Effector CD4-positive, alpha-beta T cell (primary cell): ENCODE measurements around the gene MYRFL. TPM values are rescaled to one million over a fixed set of nuclear protein-coding genes. Genes with fewer than 3 reads are reported as not detected.
"Not testable (repeated sequence)": the region's sequence is repeated elsewhere in the genome, so short reads cannot be mapped to it uniquely, and the experiment has no call there.

ENCODE experiments used
- DNase-seq: peaks from one replicate; pipeline ENCODE4 v3.0.0-alpha.2; 2020
- total RNA-seq: gene quantifications from one replicate; lab custom pipeline; 2026; lab: John Stamatoyannopoulos, UW

MYRFL gene
- total RNA-seq = not detected

GRCh38 chr12:69824966-69825560, at the start of gene MYRFL:
MYRFL (plus strand) TSS chr12:69825227; CDS start chr12:69825518, 291 bp downstream.
- DNase-seq = no peak

DNA sequence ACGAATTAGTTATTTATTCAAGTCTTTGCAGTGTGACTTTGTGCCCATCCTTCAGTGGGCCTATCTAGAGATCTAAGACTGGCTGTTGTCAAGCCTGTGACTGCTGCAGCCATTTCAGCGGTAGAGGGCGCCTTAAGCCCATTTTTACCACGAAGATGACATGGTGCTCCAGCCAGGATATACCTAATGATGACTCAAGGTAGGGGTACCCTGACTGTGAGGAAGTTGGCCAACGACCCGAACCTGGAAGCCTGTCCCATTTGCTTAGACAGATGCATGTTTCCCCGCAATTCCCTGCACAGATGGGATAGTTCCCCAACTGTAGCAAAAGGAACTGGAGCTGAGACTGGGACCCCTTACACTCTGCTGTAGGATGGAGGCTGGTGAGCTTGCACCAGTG, 45.1 kb upstream of the MYRFL start:
- no peak for DNase-seq

DNA sequence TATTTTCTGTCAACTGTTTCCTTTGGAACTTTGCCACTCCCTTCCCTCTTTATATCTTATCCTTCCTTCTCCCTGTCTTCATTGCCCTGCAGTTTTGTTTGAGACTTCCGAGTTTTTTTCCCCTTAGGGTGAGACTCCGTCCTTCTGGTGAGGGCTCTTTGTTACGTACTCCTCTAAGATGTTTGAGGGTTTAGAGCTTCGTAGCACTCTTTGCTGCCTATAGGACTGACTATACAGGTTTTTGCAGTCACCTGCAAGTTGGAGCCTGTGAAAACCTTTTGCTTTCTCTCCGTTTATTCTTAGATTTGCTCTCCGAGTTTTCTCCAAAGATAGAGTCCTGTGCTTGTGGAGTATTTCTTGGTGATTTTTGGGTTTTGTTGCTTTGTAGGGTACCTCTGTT, 41.7 kb upstream of the MYRFL start:
- DNase-seq = no peak

GRCh38 chr12:69789351-69789750, 35.7 kb upstream of the MYRFL start:
- DNase-seq = no peak

DNA sequence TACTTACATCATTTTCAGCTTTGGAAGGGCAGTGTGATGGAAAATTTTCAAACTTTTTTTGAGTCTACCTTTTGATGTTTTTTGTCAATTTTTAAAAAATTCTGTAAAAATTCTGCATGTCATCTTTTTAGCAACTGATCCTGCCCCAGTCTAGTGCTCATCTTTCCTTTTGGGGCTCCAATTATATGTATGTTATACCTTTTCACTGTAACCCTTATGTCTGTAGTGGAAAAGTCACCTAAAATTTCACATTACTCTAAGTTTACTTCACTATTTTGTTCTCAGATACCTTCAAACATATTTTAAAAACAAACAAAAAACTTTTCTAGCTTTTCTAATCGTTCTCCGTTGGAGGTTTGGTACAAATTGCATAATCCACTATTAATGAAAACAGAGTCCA, 32.5 kb upstream of the MYRFL start:
- DNase-seq = no peak

DNA sequence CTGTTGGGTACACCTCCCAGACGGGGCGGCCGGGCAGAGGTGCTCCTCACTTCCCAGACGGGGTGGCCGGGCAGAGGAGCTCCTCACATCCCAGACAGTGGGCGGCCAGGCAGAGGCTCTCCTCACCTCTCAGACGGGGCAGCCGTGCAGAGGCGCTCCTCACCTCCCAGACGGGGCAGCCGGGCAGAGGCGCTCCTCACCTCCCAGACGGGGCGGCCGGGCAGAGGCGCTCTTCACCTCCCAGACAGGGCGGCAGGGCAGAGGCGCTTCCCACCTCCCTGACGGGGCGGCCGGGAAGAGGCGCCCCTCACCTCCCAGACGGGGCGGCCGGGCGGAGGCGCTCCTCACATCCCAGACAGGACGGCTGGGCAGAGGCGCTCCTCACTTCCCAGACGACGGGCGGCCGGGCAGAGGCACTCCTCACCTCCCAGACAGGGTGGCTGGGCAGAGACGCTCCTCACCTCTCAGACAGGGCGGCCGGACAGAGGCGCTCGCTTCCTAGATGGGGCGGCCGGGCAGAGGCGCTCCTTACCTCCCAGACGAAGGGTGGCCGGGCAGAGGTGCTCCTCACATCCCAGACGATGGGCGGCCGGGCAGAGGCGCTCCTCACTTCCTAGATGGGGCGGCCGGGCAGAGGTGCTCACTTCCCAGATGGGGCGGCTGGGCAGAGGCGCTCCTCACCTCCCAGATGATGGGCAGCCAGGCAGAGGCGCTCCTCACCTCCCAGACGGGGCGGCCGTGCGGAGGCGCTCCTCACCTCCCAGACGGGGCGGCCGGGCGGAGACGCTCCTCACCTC, 17.7 kb upstream of the MYRFL start:
- not testable (repeated sequence) for DNase-seq

DNA sequence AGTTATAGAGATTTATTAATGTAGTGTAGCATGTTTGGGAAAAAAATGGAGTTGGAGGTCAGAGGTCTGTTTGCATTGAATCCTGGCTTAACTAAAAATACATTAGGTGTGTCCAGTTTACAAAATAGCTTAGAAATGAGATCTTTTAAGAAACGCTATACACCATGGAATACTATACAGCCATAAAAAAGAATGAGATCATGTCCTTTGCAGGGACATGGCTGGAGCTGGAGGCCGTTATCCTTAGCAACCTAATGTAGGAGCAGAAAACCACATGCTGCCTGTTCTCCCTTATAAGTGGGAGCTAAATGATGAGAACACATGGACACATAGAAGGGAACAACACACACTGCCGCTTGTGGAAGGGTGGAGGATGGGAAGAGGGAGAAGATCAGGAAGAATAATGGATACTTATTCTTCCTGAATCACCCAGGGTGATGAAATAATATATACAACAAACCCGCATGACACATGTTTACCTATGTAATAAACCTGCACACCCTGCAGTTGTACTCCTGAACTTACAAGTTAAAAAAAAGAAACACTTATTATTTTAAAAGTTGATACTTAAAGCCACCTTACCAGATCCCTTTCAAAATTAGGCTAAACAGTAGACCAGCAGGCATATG, 14.0 kb upstream of the MYRFL start:
- DNase-seq = no peak

- DNase-seq = no peak
Measured at GRCh38 chr12:69816082-69816481, 8.9 kb upstream of the MYRFL start.

GRCh38 chr12:69821032-69821455, 4.0 kb upstream of the MYRFL start:
- no peak for DNase-seq

- DNase-seq = no peak
Measured at GRCh38 chr12:69821456-69822159, 3.4 kb upstream of the MYRFL start.

DNA sequence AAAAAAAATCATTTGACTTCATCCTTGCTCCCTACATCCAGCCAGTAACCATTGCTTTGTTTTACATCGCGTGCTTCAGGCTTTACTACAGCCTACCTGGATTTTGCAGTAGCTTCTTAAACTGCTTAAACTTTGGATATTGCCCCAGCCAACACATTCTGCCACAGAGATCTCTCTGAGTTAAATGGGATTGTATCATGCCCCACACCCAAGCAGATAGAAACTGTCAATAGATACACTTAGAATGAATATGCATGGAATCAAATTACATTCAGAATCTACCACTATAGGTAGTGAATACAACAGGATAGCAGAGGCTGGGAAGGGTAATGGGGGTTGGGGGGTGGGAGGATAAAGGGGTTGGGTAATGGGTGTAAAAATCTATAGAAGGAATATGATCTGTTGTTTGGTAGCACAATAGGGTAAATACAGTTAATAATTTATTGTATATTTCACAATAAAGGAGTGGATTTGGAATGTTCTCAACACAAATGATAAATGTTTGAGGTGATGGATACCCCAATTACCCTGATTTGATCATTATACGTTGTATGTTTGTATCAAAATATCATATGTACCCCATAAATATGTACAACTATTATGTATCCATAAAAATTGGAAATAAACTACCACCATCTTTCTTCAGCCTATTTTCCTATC, 2.7 kb upstream of the MYRFL start:
- no peak for DNase-seq

- no peak for DNase-seq
Measured at GRCh38 chr12:69824028-69824427, 999 bp upstream of the MYRFL start.

DNA sequence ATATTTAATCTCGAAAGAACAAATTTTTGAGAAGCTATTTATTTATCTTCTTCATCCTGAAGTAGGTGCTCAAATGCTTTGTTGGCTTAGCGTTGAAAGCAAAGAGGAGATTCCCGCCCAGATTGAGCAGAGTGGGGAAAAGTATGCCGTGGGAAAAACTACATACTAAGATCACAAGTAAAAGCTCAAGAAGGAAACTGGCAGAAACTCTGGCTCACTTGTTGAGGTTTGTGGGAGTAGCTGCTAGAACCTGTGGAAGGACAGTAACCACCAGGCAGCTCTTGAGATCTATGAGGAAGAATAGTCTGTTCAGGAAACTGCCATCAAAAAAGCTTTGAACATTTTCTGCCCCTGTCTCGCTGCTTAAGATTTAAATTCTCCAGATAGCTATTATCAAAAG, 3.9 kb downstream of the MYRFL start:
- no peak for DNase-seq

DNA sequence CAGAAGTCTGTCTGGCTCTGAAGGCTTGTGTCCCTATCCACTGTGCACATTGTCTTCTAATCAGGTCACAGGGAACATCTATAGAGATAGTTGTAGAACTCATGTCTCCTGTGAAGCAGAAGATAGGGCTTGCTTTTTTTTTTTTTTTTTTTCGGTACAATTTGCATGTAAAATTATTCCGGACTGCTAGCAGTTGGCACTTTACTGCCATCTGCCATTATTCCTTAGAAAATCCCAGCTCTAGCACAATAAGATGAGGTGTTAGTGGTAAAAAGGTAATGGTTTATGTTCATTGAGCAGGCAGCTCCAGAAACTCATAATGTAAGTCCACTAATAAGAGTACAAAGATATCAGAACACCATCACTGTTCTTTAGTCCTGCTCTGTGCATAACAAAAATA, 8.7 kb downstream of the MYRFL start:
- DNase-seq = no peak

- no peak for DNase-seq
Measured at GRCh38 chr12:69834147-69834546, 9.1 kb downstream of the MYRFL start.

GRCh38 chr12:69834576-69834975, 9.5 kb downstream of the MYRFL start:
- DNase-seq = no peak

GRCh38 chr12:69835081-69835480, 10.1 kb downstream of the MYRFL start:
- no peak for DNase-seq

DNA sequence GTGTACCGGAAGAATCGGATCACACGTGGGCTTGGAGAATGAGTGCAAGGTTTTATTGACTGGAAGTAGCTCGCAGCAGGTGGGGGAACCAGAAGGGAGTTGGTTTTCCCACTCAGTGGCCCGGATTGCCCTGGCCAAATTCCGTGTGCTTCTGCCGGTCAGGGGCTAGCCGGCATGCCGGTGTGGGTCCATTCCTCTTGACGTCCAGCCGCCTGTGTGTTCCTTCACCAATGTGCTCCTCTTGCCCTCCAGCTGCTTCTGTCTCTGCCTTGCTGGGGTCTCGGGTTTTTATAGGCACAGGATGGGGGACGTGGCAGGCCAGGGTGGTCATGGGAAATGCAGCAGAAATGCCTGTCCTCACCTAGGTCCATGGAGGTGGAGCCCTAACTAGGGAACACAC, 11.0 kb downstream of the MYRFL start:
- DNase-seq = no peak

GRCh38 chr12:69837191-69837590, 12.2 kb downstream of the MYRFL start:
- DNase-seq = no peak

DNA sequence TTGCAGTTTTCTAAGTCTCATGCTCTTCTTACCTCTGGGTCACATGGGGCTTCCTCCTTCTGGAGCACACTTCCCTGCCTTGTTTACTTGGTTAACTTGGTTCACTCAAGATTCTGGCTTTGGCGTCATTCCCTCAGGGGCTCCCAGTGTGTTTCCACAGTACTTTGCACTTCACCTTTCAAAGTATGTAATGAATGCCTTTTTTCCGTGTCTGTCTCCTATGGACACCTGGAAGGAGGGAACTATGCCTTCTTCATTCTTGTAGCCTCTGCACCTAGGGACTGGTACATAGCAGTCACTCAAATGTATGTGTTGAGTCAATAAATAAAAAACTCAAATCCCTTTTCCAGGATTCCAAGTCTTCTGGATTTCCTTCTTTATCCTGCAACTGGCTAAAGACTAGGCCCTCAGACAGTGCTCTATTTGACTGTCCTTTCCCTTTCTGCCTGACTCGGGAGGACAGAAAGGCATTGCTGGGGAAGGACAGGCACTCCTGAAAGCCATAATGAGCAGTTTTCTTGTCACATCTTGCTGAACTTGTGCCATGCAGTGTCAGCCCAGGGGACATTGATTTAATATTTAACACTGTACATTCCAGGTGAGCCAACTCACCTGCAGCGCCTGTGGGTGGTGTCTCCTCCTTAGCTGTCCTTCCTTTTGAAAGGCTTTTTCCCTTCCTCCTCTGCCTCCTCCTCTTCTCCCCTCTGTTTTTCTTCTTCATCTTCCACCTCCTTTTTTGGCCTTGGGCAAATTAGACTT, 12.8 kb downstream of the MYRFL start:
- DNase-seq = no peak

DNA sequence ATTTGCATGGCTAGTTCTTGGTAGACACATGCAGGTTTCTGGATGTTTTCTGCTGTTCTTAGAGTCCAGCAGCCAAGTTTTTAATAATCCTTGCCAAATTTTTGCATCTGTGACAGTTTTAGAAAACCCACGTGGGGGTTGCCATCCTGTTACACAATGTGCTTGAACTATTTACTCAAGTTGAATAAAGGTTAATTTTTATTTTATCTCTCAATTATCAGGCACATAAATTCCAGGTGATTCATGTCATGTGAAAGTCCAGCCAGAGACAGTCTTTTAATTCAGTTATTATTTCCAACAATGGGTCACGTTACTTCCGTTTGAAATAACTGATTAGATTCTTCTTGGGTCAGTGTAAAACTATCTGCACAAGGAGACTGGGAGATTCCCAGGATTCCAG, 15.7 kb downstream of the MYRFL start:
- DNase-seq = no peak

DNA sequence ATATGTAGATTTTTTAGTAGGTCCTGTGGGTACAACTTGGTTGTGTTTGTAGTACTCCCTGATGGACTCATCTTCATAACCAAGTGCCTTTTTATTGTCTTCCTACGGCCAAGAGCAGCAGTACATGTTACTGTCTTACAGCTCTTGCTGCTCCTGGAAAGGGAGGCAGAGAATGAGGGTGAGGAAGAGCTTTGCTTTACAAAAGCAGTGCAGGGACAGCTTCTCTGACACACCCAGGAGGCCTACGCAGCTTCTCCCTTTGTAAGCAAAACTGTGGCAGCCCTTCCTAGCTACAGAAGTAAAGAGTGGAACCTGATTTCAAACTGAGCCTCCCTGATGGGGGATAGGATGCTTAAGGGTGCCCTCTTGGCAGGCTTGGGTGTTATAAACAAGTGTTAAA, 18.6 kb downstream of the MYRFL start:
- DNase-seq = no peak
